ENCODE results near the gene TRPM2. TPM values are rescaled to one million over a fixed set of nuclear protein-coding genes. Genes with fewer than 3 reads are reported as not detected.

The TRPM2 gene
- total RNA-seq, 3 donors from 2014 or later (not counting 1 experiment from before 2014, with no cell fraction given), result 21.7 to 70.5 (median 25.2) TPM

DNA sequence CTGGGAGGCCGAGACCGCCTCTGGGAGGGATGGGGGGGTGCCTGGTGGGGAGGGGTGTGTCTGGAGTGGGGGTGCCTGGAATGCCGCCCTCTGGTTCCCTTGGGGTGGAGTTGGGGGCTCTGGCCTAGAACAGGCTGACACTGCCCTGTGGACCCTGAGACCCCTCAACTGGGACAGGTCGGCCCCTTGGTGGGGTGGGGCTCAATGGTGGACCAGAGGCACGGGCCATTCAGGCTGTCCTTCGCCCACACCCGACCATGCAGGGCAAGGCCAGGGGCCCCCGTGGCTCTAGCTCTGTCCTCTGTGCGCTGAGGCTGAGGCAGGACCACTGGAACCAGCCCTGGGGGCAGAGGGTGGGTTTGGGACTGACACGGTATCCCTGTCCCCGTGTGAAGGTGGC, 38.9 kb upstream of the TRPM2 start:
- Mint-ChIP-seq H3K4me3 (no peak overlapping the region), H3K27me3 (ENCODE audit: low read depth in 2 of 2) (no peaks in the 10 kb centered on the region), H3K4me1 (peaks cover 0 to 9% of the 10 kb centered on the region in 2 donors), H3K36me3 (no peaks in the 10 kb centered on the region), H3K9me3 (no peaks in the 10 kb centered on the region), H3K27ac (no peak overlapping the region)
- no peak overlapping the region for H3K4me3 ChIP-seq (ENCODE audit: low read length)
- ATAC-seq, result no peak
- peaks cover 46% of the 10 kb centered on the region for H3K36me3 ChIP-seq (ENCODE audit: control insufficient read depth, insufficient read depth, low read length)
- H3K27ac ChIP-seq (ENCODE audit: low read length), result no peak overlapping the region
- intact Hi-C loops (cut with micrococcal nuclease), result no loop called here
- H3K9me3 ChIP-seq (ENCODE audit: control insufficient read depth, insufficient read depth, low read length), result no peaks in the 10 kb centered on the region
- no peak for DNase-seq
- WGBS (ENCODE audit: insufficient coverage), result 97% methylated on average over 11 of the region's 11 CpGs
- H3K4me1 ChIP-seq (ENCODE audit: control insufficient read depth, insufficient read depth, low read length), result no peaks in the 10 kb centered on the region
- TF ChIP-seq, protein P1, sequence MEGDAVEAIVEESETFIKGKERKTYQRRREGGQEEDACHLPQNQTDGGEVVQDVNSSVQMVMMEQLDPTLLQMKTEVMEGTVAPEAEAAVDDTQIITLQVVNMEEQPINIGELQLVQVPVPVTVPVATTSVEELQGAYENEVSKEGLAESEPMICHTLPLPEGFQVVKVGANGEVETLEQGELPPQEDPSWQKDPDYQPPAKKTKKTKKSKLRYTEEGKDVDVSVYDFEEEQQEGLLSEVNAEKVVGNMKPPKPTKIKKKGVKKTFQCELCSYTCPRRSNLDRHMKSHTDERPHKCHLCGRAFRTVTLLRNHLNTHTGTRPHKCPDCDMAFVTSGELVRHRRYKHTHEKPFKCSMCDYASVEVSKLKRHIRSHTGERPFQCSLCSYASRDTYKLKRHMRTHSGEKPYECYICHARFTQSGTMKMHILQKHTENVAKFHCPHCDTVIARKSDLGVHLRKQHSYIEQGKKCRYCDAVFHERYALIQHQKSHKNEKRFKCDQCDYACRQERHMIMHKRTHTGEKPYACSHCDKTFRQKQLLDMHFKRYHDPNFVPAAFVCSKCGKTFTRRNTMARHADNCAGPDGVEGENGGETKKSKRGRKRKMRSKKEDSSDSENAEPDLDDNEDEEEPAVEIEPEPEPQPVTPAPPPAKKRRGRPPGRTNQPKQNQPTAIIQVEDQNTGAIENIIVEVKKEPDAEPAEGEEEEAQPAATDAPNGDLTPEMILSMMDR (IDR thresholded peaks at IDR 0.05), result no peak
- H3K27me3 ChIP-seq (ENCODE audit: control insufficient read depth, insufficient read depth, low read length), result no peaks in the 10 kb centered on the region

DNA sequence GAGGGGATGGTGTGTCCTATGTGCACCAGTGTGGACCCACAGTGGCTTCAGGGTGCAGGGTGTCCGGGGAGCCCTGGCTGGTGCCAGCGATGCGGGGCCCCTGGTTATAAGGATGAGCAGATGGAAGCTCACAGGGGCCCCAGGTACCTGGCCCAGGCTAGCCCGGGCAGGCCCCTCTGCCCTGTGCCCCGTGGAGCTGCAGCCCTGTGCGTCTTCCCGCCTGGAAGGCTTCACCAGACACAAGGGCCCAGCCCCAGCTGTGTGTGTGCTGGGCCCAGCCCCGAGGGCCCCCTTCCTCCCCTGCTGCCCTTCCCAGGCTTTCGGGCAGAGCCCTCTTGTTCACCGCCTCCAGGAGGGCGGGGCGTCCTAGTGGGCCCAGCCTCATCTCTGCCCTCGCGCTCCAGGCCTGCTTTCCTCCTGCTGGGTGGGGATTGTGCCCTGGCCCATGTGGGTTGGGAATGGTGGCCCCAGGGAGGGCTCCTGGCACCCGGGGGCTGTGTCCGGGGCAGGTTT, 37.7 kb upstream of the TRPM2 start:
- H3K9me3 Mint-ChIP-seq, result no peaks in the 10 kb centered on the region
- Histone ChIP-seq H3K27ac (ENCODE audit: low read length) (no peak overlapping the region), H3K27me3 (ENCODE audit: control insufficient read depth, insufficient read depth, low read length) (no peaks in the 10 kb centered on the region), H3K4me1 (ENCODE audit: control insufficient read depth, insufficient read depth, low read length) (no peaks in the 10 kb centered on the region), H3K4me3 (ENCODE audit: low read length) (no peak overlapping the region), H3K36me3 (ENCODE audit: control insufficient read depth, insufficient read depth, low read length) (peaks cover 42% of the 10 kb centered on the region), H3K9me3 (ENCODE audit: control insufficient read depth, insufficient read depth, low read length) (no peaks in the 10 kb centered on the region)
- no peaks in the 10 kb centered on the region for H3K27me3 Mint-ChIP-seq (ENCODE audit: low read depth in 2 of 2)
- TF ChIP-seq, protein P1 (IDR thresholded peaks at IDR 0.05), result no peak
- intact Hi-C loops (cut with micrococcal nuclease), result no loop called here
- peaks cover 0 to 9% of the 10 kb centered on the region in 2 donors for H3K4me1 Mint-ChIP-seq
- DNase-seq (no peak), ATAC-seq (no peak)
- H3K4me3 Mint-ChIP-seq, result no peak overlapping the region
- no peaks in the 10 kb centered on the region for H3K36me3 Mint-ChIP-seq
- H3K27ac Mint-ChIP-seq, result no peak overlapping the region
- WGBS (ENCODE audit: insufficient coverage), result 95% methylated on average over 15 of the region's 16 CpGs

DNA sequence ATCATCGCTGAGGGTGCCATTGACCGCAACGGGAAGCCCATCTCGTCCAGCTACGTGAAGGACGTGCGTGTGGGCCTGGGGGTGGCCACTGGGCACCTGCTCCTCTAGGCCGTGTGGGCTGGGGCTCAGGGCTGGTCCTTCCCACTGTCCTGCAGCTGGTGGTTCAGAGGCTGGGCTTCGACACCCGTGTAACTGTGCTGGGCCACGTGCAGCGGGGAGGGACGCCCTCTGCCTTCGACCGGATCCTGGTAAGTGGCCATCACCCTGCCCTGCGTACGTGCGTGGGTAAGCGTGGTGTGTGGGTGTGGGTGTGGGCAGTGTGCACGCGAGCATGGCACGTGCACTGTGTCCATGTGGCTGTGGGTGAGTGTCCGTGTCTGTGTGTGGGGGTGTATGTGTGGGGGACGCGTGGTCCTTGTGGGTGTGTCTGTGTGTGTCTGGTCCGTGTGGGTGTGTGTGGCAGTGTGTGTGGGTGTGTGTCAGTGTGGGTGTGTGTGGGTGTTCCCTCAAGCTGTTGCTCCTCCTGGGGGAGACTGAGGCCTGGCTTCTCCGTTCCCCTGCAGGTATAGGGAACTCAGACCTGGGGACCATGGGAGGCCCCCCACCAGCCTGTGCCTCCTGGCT, 37.0 kb upstream of the TRPM2 start:
- intact Hi-C loops (cut with micrococcal nuclease), result no loop called here
- TF ChIP-seq, protein P1 (IDR thresholded peaks at IDR 0.05), result no peak
- no peaks in the 10 kb centered on the region for H3K27me3 ChIP-seq (ENCODE audit: control insufficient read depth, insufficient read depth, low read length)
- H3K27ac ChIP-seq (ENCODE audit: low read length), result no peak overlapping the region
- H3K4me1 Mint-ChIP-seq, result peaks cover 0 to 5% of the 10 kb centered on the region in 2 donors
- no peaks in the 10 kb centered on the region for H3K27me3 Mint-ChIP-seq (ENCODE audit: low read depth in 2 of 2)
- 93% methylated on average over 27 of the region's 27 CpGs for WGBS (ENCODE audit: insufficient coverage)
- H3K9me3 ChIP-seq (ENCODE audit: control insufficient read depth, insufficient read depth, low read length), result no peaks in the 10 kb centered on the region
- no peak for ATAC-seq
- DNase-seq, result no peak
- no peak overlapping the region for H3K4me3 Mint-ChIP-seq
- H3K9me3 Mint-ChIP-seq, result no peaks in the 10 kb centered on the region
- H3K36me3 ChIP-seq (ENCODE audit: control insufficient read depth, insufficient read depth, low read length), result peaks cover 36% of the 10 kb centered on the region
- H3K4me3 ChIP-seq (ENCODE audit: low read length), result no peak overlapping the region
- no peaks in the 10 kb centered on the region for H3K36me3 Mint-ChIP-seq
- H3K4me1 ChIP-seq (ENCODE audit: control insufficient read depth, insufficient read depth, low read length), result no peaks in the 10 kb centered on the region
- no peak overlapping the region for H3K27ac Mint-ChIP-seq
